HG02852 (cell line): Measurements from ENCODE around the gene IKZF1.

Source experiments
- ATAC-seq: cut with Tn5 transposase; IDR thresholded peaks from one replicate; pipeline ENCODE4 v1.9.1; 2021; ENCODE audit warnings: mild to moderate bottlenecking, moderate library complexity; ENCODE audit not compliant: unreplicated experiment

Gene IKZF1

GRCh38 chr7:50369143-50370026 lies 64.9 kb downstream of the IKZF1 start:
- ATAC-seq: no peak

- no peak for ATAC-seq
Observed at GRCh38 chr7:50370884-50371283, 66.4 kb downstream of the IKZF1 start.

- no peak for ATAC-seq
Observed at GRCh38 chr7:50371551-50372021, 67.1 kb downstream of the IKZF1 start.

DNA sequence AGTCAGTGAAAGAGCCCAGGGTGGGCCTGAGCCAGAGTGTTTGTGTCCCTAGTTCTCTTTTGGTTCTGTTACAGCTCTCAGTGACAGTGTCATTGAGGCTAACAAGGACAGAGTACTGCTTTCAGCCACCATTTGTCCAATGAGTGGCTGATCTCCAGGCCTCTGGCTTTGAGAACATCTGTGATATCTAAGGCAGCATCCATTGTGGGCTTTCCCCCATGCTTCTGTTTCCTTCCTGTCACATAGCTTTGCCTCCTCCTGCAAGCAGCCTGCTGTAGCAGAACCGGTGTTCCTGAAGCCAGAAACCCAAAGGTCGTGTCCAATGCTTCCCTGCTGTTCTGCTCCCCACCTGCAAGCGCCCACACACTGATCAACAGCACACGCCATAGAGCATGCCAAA lies 68.4 kb downstream of the IKZF1 start:
- ATAC-seq: no peak

- ATAC-seq: no peak
Observed at GRCh38 chr7:50376056-50376820, 71.7 kb downstream of the IKZF1 start.

GRCh38 chr7:50377356-50377755 lies 72.8 kb downstream of the IKZF1 start:
- no peak for ATAC-seq

GRCh38 chr7:50379082-50379481 lies 74.6 kb downstream of the IKZF1 start:
- ATAC-seq: no peak

DNA sequence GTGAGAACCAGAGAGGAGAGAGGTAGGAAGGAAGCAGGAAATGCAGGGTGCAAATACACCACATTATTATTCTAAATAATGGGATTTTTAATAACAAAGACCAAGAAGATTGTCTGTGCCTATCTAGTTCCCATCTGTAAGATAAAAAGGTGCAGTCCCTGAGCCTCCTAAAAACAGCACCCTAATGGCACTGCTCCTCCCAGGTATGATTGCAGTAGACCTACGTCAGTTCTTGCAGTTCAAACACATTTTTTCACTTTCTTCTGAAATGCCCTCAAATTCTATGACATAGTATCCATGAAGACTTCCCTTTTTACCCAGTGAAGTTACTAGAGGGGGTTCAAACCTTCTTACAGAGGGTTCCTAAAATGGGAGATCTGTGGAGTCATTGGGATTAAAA lies 75.0 kb downstream of the IKZF1 start:
- ATAC-seq: no peak

DNA sequence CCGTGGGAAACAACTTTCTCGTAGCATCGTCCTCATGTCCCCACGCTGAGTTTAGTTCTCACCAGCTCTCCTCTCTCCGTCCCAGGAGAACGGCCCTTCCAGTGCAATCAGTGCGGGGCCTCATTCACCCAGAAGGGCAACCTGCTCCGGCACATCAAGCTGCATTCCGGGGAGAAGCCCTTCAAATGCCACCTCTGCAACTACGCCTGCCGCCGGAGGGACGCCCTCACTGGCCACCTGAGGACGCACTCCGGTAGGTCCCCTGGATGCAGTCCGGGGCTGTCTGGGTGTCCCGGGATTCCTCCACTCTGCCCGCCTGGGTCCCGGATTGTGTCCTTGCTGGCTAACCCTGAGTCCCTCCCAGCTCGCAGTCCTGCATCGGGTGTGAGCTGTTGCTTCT lies 77.9 kb downstream of the IKZF1 start:
- ATAC-seq: no peak

DNA sequence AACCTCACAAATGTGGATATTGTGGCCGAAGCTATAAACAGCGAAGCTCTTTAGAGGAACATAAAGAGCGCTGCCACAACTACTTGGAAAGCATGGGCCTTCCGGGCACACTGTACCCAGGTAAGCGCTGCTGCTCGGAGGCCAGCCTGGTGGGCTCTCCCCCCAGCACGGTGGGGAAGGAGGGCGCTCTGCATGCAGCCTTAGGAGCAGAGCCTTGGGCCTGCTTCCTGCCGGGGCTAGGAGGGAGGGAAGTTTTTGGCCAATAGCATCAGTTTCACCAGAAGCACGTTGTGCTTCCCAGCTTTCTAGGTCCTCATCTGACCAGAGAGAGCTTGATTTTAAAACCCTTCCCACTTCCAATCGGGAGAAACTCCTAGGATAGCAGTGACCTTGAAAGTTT lies 82.8 kb downstream of the IKZF1 start:
- ATAC-seq: no peak

GRCh38 chr7:50389961-50390360 lies 85.4 kb downstream of the IKZF1 start:
- no peak for ATAC-seq

DNA sequence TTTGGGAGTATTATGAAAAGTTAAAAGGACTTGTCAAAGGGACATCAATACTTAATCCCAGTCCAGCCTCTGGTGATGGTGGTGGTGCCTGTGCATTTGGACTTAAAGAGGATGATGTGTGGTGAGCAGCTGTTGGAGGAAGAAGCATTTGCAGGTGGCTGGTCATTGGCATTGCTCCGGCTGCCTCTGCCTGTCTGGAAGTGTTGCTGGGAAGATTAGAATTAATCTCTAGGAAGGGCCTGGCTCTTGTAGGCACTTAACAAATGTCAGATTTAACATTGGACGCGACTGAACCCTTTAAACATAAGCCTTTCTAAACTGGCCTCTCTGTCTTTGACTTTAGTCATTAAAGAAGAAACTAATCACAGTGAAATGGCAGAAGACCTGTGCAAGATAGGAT lies 86.9 kb downstream of the IKZF1 start:
- no peak for ATAC-seq

DNA sequence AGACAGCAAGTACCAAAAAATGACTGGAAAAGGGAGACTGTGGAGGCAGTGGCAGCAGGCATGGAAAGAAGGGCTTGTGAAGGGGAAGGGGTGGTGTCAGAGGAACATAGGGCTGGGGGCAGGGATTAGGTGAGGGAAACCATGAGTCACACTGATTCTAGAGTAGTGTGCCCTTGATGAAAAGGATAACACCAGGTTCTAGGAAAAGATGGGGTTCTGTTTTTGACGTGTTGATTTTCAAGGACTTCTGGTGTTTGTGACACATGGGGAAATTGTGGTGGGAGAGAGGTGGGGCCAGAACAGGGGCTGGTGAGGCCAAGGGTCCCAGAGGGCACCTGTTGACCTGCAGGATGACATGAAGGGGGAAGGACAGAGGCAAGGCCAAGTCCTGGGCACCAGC lies 88.6 kb downstream of the IKZF1 start:
- ATAC-seq: no peak

GRCh38 chr7:50393547-50394252 lies 89.2 kb downstream of the IKZF1 start:
- ATAC-seq: peak; percentile 49

DNA sequence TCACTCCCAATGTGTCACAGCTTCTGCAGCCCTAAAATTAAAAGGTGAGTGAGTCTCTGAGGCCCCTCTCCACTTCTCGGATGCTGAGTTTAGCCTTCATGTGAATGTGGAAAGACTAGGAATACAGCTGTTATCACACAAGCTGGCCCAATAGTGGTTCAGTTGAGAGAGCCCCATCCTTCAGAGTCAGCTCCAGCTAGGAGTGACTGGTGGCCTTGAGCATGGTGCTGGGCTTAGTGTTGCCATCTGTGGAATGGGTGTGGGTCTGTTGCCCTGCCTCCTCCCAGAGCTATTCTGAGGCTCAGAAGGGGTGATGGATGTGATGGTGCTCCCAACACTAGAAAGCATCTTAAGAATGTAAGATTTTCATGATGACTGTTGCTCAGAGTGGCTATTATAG lies 89.8 kb downstream of the IKZF1 start:
- ATAC-seq: no peak

DNA sequence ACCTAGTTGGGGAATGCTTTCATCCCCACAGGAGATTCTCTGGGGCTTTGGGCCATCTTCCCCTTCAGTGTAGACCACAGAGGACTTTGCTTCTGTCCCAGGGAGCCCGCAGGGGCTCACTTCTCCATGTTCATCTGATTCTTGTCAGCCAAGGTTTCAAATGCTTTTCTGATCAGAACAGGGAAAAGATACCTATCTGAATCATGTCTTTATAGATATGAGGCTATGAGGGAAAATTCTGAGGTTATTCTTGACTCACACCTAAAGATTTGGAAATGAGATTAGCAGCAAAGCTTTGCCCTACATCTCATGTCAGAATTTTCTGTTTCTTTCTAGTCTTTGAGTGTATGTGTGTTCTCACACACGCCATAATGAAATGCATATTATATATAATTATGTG lies 92.3 kb downstream of the IKZF1 start:
- ATAC-seq: peak; percentile 21

GRCh38 chr7:50397320-50397970 lies 92.9 kb downstream of the IKZF1 start:
- ATAC-seq: peak; percentile 67

DNA sequence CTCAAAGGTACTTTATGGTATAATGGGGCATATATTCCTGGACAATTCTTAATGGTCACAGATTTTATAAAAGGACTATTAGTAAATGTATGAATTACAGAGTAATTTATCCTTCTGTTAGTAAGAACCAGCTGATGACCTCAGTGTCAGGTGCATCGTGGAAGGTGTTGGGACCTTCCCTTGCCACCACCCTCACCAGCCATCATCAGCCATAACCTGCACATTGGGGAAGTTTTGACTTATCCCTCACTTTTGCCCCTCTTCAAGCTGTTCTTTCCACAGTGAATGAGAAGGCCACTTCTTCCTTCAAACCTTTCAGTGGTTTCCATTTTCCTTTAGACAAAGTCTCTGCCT lies 93.4 kb downstream of the IKZF1 start:
- peak; percentile 2 for ATAC-seq

GRCh38 chr7:50399206-50399605 lies 94.7 kb downstream of the IKZF1 start:
- no peak for ATAC-seq

GRCh38 chr7:50399635-50400034 lies 95.1 kb downstream of the IKZF1 start:
- no peak for ATAC-seq

- ATAC-seq: no peak
Observed at GRCh38 chr7:50400114-50400513, 95.6 kb downstream of the IKZF1 start.
